HG02938 (cell line): ENCODE data around the gene PTPRN2.
"Not testable (repeated sequence)": the region's sequence is repeated elsewhere in the genome, so short reads cannot be mapped to it uniquely, and the experiment has no call there.

Experiments
- ATAC-seq: cut with Tn5 transposase; IDR thresholded peaks from one replicate; pipeline ENCODE4 v1.9.1; 2021; ENCODE audit warnings: mild to moderate bottlenecking, moderate library complexity; ENCODE audit not compliant: unreplicated experiment

Gene PTPRN2

DNA sequence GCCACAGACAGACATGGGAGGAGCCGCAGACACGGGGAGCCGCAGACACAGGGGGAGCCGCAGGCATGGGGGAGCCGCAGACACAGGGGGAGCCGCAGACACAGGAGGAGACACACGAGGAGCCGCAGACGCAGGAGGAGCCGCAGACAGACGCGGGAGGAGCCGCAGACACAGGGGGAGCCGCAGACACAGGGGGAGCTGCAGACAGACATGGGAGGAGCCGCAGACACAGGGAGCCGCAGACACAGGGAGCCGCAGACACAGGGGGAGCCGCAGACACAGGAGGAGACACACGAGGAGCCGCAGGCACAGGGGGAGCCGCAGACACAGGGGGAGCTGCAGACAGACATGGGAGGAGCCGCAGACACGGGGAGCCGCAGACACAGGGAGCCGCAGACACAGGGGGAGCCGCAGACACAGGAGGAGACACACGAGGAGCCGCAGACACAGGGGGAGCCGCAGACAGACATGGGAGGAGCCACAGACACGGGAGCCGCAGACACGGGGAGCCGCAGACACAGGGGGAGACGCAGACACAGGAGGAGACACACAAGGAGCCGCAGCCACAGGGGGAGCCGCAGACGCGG is 313.8 kb downstream of the PTPRN2 start:
- not testable (repeated sequence) for ATAC-seq

DNA sequence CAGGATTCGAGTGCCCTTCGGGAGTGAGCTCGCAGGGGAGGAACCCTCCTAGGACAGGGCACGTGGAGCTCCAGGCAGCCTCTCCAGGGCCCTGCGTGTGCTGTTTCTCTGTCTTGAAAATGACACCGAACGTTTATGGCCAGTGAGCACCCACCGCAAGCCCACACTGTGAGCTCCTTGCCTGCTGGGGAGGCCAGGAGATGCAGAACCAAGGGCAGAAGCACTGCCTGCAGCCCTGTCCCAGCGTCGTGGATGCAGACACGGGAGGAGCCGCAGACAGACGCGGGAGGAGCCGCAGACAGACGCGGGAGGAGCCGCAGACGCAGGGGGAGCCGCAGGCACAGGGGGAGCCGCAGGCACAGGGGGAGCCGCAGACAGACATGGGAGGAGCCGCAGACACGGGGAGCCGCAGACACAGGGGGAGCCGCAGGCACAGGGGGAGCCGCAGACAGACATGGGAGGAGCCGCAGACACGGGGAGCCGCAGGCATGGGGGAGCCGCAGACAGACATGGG is 314.4 kb downstream of the PTPRN2 start:
- ATAC-seq, result no peak

DNA sequence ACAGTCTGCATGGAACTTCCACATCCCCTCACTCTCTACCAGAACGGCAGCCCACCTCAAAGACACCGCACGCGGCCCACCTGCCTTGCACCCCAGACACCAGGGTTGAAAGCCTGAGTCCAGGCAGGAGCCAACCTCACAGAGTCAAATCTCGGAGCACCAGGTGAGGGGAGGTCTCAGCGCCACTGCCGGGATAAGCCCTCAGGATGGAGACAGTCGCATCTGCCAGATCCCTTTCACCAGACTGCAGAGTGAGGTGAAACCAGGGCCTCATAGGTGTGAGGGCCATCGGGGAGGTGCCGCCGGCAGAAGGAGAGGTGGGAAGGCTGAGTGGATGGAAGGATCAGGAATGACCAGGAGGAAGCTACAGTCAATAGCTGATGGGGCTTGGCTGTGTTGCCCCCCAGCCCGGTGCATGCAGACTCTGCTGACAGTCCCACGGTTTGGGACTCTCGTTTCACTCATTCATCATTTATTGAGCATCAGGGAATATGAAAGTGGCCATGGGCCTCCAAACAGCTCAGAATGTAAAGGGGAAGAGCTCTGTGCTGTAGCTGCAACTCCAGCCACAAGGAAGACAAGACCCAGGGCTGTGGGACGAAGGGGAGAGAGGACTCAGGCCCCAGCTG is 315.0 kb downstream of the PTPRN2 start:
- ATAC-seq, result no peak

DNA sequence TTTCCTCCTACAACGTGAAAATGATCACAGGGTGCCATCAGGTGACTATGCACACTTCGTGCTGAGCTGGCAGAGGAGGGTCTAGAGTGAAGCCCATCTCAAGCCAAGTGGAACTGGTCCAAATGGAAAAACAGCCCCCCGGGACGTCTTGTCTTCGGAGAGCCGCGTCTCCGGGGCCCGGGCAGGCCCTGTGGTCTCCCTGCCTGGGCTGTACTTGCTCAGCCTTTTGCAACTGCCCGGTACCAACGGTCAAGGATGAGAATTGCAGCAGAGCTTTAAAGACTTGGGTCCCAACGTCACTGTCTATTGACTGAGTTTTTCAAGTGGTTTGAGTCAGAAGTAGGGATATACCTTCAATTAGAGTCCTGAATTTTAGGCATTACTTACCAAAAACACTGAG is 315.5 kb downstream of the PTPRN2 start:
- ATAC-seq, result no peak

DNA sequence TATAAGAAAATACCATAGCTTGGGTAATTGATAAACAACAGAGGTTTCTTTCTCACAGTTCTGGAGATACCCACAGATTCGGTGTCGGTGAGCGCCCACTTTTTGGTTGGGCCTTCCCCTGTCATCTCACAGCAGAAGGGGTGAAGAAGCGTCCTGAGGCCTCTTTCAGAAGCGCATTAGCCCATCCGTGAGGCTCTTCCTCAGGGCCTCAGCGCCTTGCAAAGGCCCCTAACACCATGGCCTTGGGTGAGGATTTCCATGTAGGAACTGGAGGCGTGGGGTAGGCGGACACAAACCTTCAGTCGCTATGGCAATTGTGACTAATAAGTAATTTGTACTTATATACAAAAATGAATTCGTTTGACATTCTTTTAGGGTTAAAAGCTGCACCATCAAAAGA is 316.0 kb downstream of the PTPRN2 start:
- ATAC-seq, result no peak

DNA sequence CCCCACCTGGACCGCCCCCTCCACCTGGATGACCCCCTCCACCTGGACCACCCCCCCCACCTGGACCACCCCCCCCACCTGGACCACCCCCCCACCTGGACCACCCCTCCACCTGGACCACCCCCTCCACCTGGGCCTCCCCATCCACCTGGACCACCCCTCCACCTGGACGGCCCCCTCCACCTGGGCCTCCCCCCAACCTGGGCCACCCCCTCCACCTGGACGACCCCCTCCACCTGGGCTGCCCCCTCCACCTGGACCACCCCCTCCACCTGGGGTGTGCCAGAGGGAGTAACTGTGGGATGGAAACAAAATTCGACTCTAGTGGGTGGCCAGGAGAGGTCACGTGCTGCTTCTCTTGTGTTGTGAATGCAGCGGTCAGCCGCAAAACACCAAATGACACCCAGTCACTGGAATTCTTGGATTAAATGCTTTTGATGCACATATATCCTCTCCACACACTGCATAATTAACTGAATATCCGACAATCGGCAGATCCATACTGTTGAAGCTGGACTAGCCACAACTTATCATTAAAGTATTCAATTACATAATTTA is 316.7 kb downstream of the PTPRN2 start:
- ATAC-seq, result no peak

DNA sequence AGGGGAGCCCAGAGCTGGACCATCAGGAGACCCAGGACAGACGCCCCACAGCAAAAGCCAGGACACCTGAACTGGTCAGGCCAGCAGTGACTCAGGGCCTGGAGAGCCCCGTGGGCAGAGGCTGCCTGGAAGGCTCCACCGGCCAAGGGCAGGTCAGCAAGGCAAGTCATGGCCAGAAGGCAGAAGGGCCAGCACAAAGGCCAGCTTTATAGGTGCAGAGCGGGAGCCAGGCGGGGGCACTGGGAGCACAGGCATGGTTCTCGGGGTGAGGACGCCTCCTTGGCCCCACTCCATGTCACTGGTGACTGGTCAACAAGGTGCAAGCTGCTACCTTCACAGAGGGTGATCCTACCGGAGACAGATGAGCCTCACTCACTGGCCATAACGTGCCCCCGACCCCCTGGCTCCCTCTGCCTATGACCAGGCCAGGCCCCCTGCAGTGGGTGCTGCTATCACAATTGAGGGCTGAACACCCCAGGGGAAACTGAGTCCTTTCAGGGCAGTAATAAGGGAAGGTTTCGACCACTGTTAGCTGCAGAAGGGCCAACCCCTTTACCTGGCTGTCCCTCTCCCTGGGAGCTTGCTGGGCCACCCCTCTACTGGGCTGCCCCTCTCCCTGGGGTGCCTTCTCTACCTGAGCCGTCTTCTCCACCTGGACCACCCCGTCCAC is 317.4 kb downstream of the PTPRN2 start:
- no peak for ATAC-seq

DNA sequence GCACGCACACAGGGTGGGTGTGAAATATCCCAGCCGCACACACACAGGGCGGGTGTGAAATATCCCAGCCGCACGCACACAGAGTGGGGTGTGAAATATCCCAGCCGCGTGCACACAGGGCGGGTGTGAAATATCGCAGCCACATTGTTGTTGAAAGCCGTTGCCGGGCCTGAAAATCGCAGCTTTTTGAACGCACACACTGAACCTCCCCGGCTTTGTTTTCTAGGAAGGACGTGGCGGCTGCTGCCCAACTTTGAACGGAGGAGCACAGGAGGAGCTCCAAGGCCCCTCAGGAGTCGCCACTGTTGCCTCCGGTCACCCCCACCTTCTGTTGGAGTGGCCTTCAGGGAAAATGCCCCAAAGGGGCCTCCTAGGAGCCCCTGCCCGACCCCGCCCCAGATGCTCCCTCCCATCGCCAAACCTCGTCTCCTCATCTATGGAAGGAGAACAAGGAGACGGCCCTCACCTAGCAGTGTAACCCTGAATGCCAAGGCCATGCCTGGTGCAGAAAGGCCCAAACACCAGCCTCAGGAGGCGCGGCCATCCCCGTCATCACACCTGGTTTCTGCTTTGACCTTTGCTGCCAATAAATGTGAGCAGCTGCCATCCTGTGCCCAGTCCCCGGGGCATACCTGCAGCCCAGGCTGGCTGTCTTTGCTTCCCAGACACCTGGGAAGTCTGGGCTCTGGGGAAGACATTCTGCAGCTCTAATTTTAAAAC is 318.6 kb downstream of the PTPRN2 start:
- no peak for ATAC-seq

DNA sequence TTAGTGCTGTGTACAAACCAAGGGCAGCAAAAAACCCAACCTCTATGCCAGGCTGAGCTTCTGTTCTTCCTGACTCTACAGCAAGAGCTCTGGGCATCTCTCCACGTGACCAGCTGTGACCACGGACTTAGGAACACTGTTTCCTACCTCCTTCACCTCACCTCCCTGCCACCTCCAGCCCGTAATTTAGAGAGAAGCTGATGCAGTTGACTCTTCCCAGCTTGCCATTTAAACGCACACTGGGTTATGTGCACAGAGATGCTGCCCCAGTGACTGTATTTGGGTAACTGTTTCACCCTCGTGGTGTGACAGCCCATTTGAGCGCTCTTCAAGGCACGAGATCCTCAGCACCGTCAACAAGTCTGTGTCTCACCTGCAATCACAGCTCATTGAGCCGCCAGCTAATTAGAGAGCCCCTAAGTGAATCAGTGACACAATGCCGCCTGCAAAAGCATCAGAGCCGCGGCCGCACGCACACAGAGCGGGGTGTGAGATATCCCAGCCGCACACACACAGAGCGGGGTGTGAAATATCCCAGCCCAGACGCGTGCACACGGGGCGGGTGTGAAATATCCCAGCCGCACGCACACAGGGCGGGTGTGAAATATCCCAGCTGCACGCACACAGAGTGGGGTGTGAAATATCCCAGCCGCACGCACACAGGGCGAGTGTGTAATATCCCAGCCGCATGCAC is 319.7 kb downstream of the PTPRN2 start:
- ATAC-seq, result no peak

DNA sequence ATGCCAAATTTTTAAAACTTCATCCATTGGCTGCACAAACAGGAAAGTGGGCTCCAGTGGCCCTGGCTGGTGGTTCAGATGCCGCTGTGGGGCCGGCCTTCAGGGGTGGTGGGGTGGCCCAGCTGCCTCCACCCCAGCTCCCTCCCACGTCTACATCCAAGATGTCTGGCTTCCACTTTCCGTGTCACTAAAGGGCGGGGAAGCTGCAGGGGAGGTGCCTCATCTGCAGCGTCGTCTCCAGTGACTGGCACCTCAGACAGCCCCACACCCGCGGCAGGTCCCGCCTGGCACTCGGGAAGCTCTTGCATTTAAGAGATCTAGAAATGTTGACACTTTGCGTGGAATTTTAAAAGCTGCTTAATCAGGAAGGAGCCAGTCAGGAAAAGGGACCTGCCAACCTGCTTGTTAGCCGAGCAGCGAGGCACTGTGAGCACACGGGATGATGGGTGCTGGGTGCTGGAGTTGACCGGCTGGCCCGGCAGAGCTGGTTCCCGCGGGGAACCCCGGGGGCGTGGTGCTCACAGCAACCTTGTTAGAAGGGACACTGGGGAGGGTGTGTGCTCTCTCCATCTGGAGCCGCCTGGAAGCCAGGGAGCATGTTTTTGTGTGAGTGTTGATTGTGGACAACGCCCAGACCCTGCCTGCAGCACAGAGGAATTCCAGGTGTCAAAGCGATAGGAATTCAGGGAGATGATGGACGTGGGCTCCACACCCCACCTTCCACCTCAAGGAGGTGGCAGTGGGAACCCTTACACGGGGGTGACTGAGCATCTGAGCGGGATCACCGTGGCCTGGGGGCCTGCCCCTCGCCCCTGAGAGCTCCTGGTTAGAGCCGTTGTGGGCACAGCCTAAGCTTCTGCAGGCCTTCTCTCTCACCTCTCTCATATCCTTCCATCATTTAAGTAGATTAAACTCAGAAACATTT is 320.5 kb downstream of the PTPRN2 start:
- ATAC-seq, result no peak

DNA sequence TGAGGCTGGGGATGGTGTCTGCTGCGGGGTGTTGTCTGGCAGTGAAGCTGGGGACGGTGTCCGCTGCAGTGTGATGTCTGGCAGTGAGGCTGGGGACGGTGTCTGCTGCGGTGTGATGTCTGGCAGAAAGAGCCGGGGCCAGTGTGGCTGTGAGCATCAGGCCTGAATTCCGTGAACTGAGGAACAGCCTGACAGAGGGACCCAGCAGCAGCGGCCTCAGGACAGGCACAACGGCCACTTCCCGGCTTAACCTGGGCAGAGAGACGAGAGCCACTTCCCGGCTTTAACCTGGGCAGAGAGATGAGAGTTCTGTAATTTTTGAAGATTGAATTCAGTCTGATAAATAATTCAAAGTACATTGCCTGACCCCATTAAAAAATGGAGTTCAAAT is 321.2 kb downstream of the PTPRN2 start:
- no peak for ATAC-seq

DNA sequence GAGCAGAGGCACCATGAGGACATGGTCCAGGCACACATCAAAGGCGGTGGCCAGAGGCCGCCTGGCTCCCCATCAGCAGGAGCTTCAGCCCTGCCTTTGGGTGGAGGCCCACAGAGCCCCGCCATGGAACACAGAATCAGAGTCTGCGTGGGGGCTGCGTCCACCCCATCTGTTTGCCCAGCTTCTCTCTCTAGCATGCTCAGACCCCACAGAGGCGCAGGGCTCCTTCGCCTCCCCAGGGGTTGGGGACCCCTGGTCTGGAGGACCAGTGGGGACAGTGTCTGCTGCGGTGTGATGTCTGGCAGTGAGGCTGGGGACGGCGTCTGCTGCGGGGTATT is 321.9 kb downstream of the PTPRN2 start:
- ATAC-seq, result no peak

DNA sequence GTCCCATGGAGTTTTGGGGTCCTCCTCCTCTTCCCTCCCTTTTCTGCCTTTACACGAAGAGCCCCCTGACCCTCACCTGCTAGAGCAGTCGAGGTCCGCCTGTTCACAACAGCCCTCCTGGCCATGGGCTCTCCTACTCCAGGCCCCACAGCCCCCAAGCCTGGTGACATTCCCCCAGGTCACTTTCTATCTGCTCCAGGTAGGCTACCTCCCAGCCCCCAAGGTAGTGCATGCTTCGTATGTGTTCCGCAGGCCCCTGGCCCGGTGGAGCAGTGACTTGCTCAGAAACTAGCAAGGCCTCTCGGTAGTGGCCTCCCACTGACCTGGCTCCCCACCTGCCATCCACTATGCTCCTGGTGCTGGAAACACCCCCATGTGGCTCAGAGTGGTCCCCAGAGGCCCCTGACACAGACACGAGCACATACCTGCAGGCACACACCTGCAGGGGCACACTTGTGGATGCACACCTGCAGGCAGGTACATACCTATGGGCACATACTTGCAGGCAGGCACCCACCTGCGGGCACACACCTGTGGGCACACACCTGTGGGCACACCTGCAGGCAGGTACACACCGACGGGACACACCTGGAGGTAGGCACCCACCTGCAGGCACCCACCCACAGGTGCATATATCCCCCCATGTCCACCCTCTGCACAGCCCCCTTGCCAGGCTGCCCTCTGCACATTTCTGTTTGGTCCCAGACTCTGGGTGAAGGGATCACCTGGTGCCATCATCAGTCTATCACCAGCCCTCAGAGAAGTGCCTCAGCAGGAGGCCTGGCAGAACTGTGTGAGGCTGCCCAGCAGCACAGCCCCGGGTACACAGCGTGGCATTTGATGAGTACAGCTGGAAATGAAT is 322.5 kb downstream of the PTPRN2 start:
- ATAC-seq, result no peak

DNA sequence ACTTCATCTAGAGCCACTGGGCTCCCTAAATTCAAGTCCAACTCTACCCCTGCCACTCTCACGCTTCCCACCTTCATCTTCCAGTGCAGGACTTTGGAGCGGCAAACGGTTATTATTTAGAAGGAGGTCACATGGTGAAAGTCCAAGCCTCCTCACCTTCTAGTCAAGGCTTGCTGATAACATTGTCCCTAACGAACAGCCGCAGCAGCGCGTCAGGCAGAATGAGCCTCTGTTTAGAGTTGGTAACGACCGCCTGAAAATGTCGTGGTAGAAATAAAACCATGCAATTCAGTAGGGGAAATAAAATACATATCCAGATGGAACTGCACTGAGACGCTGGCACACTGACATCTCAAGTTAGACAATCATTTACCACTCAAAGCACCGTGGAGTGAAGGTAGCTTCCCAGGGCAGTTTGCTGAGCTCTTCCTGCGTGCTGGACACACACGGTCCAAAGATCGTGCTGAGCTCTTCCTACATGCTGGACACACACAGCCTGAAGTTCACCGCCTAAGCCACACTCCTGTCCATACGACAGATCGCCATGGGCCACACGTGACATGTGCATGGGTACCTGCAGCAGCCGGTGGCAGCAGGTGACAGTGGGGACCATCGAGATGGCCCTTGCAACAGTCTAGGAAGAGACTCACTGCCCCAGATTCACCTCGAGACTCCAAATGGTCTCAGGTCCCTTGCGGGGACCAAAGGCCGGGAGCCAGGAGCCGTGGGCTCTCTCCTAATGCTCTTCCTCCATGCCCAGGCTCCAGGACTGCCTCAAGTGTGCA is 323.5 kb downstream of the PTPRN2 start:
- no peak for ATAC-seq

DNA sequence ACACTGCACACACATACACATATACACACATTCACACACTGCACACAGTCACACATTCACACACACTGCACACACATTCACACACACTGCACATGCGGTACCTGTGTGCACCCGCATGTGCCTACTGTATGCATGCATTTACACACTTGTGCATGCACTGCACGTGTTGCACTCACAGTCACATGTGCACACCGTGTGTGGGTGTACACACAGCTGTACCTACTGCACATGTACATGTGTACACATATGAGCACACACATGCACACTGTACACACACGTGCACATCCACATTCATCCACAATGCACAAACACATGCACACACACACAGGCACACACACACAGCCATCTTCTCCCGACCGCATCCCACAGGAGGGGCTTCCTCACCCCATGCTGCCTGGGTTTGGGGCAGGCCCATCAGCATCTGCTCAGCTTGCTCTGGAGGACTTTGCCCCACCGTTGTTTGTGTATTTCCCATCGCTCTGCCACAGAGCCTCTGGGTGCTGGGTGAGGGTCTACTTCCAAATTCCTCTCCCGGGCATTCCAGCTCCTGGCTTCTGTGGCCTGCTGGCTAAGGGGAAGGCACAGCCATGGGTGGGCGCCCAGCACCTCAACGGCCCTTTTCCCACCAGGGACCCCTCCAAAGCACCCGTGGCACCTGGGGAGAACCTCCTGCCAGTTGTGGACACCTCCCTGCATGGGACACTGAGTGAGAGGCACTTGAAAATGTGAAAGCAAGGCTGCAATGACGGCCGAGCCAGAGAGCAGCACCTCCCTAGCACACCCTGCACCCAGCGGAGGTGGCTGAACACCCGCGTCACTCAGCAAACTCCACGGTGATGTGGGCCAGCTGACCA is 324.3 kb downstream of the PTPRN2 start:
- no peak for ATAC-seq

DNA sequence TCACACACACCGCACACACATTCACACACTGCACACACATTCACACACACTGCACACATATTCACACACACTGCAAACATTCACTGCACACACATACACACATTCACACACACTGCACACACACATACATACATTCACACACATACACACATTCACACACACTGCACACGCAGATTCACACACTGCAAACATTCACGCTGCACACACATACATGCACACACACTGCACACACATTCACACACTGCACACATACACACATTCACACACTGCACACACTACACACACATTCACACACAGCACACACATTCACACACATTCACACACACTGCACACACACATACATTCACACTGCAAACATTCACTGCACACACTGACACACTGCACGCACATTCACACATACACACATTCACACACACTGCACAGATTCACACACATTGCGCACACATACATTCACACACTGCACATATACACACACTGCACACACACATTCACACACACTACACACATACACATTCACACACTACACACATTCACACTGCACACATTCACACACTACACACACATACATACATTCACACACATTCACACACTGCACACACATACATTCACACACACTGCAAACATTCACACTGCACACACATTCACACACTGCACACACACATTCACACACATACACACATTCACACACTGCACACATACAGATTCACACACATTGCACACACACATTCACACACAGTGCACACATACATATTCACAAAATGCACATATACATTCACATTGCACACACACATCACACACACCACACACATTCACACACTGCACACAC is 325.1 kb downstream of the PTPRN2 start:
- no peak for ATAC-seq
